ENCODE data around the gene CDH6.

The CDH6 gene

DNA sequence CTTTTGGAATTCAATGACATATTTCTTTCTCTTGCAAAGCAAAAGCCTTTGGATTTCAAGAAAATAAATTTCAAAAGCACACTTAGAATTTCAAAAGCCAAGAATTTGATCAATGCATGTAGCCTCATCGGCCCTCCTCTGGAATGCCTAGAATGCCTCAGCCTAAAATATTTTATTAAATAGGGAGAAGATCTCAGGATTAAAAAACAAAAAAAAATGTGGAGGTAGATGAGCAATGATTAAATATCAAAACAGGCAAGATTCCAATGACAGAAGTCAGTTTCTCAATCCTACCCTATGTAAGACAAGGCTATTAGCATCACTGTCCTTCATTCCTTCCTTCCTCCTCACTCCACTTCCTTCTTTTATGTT lies 169.0 kb downstream of the CDH6 start:
- DNase-seq (ENCODE audit: low read depth) = no peak
- no peak overlapping the region for H3K4me3 ChIP-seq (ENCODE audit: control insufficient read depth, low read depth, low read length)
- no peak for TF ChIP-seq CTCF (IDR thresholded peaks at IDR 0.05; ENCODE audit: control insufficient read depth, insufficient read depth, low read depth, low read length, missing control alignments)

DNA sequence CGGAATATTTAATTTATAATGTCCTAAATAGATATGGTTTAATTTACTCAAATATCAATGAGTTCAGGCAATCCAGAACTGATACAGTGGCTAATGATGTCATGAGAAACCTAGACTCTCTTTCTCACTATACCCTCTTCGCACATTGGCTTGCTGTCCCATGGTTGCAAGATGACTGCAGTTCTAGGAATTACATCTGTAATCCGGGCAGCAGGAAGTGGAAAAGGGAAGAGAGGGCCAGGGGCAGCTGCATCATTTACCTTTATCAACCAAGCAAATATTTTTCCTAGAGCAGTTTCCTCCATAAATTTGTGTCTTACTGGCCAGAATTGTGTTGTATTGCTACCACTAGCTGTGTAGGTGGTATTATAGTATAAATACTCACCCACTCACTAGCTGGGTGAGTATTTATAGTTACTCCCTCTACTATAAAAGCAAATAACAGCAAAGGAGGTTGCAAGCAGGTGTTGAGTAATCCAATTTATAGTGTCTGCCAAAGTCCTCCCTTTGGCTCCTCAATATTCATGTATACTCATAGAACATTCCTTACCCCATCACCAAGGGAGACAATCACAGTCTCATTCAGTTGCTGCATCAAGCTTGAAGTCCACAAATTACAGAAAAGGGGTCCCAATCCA lies 169.6 kb downstream of the CDH6 start:
- no peak for DNase-seq (ENCODE audit: low read depth)
- H3K4me3 ChIP-seq (ENCODE audit: control insufficient read depth, low read depth, low read length) = no peak overlapping the region
- TF ChIP-seq CTCF (IDR thresholded peaks at IDR 0.05; ENCODE audit: control insufficient read depth, insufficient read depth, low read depth, low read length, missing control alignments) = no peak

DNA sequence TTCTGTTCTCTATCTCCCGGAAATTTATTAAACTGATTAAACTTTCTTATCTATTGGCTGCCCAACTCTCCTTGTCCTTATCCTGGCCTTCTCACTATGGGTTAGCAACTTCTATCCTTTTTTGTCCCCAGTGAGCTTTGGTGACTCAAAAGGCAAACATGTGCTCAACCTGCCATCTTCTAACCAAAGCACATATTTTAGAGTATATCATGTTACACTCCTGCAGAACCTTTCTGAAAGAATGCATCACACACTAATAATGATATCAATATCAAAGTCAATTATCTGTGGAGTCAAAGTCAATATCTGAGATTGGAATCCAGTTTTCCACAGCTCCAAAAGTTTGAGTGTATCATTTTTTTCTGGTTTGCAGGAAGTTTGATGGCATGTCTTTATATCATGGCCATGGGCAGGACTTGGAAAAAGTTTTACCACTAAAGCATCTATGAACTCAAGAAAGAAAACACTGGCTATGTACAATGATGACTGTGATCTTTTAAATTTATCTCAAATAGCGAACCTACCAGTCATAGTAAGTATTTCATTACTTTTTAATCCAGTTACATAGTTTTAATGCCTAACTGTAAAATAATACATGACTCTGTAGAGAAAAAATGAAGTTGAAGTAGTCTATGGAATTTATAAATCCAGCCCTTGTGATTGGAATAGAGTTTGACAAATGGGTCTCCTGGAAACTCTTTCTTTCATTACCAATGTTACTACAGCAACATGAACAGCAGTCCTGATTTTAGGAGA lies 171.6 kb downstream of the CDH6 start:
- TF ChIP-seq CTCF (IDR thresholded peaks at IDR 0.05; ENCODE audit: control insufficient read depth, insufficient read depth, low read depth, low read length, missing control alignments) = no peak
- H3K4me3 ChIP-seq (ENCODE audit: control insufficient read depth, low read depth, low read length) = no peak overlapping the region
- DNase-seq (ENCODE audit: low read depth) = peak; percentile 66

DNA sequence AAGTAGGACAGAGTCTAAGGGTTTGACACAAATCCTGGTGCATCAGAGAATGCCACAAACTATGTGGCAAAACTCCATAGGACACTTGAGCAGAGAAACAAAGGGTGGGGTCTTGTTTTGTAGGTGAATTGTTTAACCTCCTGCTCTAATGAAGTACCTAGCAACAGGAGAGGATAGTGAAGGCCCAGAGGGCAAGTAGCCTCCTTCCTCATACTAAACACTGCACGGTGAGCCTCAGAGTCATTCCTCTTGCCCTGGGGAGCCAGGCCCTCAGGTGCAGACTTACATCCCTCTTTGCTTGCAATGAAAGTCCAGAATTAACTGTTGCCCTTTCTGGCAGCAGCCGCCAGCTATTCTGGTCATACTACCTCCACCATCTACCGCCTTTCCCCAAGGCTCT lies 172.3 kb downstream of the CDH6 start:
- no peak for TF ChIP-seq CTCF (IDR thresholded peaks at IDR 0.05; ENCODE audit: control insufficient read depth, insufficient read depth, low read depth, low read length, missing control alignments)
- no peak for DNase-seq (ENCODE audit: low read depth)
- H3K4me3 ChIP-seq (ENCODE audit: control insufficient read depth, low read depth, low read length) = no peak overlapping the region

DNA sequence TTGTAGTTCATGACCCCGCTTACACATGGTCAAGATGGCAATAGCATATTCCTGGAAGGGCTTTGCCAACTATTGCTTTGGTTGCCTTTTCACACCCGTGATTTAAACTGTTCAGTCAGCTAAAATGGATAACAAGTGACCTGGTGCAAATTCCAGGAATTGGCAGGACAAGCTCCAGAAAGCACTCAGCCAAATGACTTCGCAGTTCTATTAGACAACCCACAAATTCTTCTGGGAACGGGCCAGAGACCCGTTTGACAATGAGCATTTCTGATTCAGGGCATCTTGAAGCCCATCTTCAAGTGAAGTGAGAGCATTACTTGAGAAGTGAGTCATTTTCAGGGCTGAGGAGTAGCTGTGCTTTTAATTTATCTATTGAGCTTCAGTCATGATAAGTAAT lies 173.5 kb downstream of the CDH6 start:
- DNase-seq (ENCODE audit: low read depth) = no peak
- no peak for TF ChIP-seq CTCF (IDR thresholded peaks at IDR 0.05; ENCODE audit: control insufficient read depth, insufficient read depth, low read depth, low read length, missing control alignments)
- H3K4me3 ChIP-seq (ENCODE audit: control insufficient read depth, low read depth, low read length) = no peak overlapping the region

DNA sequence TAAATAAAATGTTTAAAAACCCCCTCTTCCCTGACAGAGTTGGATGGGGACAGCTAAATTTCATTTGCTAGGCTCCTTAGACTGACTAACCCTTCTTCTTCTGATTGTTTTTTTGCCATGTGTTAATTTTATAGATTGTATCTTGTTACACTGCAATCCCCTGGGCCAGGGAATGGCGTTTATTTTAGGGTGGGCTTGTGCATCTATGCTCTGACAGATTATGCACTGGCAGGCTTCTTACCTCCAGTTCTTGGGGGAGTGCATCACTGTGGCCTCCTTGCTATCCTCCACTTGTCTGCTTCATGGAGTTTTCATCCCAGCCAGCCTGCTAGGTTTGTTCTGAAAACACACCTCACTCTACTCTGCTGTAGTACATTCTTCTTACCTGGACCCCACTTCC lies 178.6 kb downstream of the CDH6 start:
- TF ChIP-seq CTCF (IDR thresholded peaks at IDR 0.05; ENCODE audit: control insufficient read depth, insufficient read depth, low read depth, low read length, missing control alignments) = no peak
- H3K4me3 ChIP-seq (ENCODE audit: control insufficient read depth, low read depth, low read length) = no peak overlapping the region
- no peak for DNase-seq (ENCODE audit: low read depth)

Measured in AG09309 (cell line).